Neuronal stem cell (in vitro differentiated cells): ENCODE measurements around the gene GPATCH2.

Experiments
- DNase-seq: peaks from one replicate; pipeline ENCODE4 v3.0.0-alpha.2; 2013; ENCODE audit warnings: low spot score
- H2AFZ ChIP-seq: one replicate; pipeline ENCODE4 v1.6.1; 2013; ENCODE audit warnings: mild to moderate bottlenecking, low read length, inconsistent platforms
- H2AK5ac ChIP-seq: 2 replicates; pipeline ENCODE4 v1.6.1; 2013; ENCODE audit warnings: low read depth, mild to moderate bottlenecking, inconsistent platforms, low read length, moderate library complexity, mixed read lengths
- H2BK120ac ChIP-seq: 2 replicates; pipeline ENCODE4 v1.6.1; 2013; ENCODE audit warnings: low read depth, mild to moderate bottlenecking, inconsistent platforms, low read length, moderate library complexity, mixed read lengths
- H2BK12ac ChIP-seq: one replicate; pipeline ENCODE4 v1.6.1; 2013; ENCODE audit warnings: low read length, inconsistent platforms
- H2BK15ac ChIP-seq: 2 replicates; pipeline ENCODE4 v1.6.1; 2013; ENCODE audit warnings: mild to moderate bottlenecking, low read length, inconsistent platforms, mixed read lengths
- H2BK5ac ChIP-seq: one replicate; pipeline ENCODE4 v1.6.1; 2013; ENCODE audit warnings: inconsistent platforms, mild to moderate bottlenecking, low read length, moderate library complexity
- H3K14ac ChIP-seq: one replicate; pipeline ENCODE4 v1.6.1; 2013; ENCODE audit warnings: low read length, inconsistent platforms
- H3K18ac ChIP-seq: 2 replicates; pipeline ENCODE4 v1.6.1; 2013; ENCODE audit warnings: low read length, inconsistent platforms
- H3K23ac ChIP-seq: 2 replicates; pipeline ENCODE4 v1.6.1; 2013; ENCODE audit warnings: low read depth, mild to moderate bottlenecking, mixed read lengths, low read length, inconsistent platforms; ENCODE audit not compliant: poor library complexity
- H3K27ac ChIP-seq: replicated peaks from 3 replicates; pipeline ENCODE4 v1.5.1; 2013; ENCODE audit warnings: low read length, inconsistent platforms
- H3K27me3 ChIP-seq, 3 experiments: 2 replicates each; pipeline ENCODE4 v1.6.1; 2013; ENCODE audit warnings: low read length in 3 of 3, mild to moderate bottlenecking in 2 of 3, inconsistent platforms in 1 of 3, low read depth in 1 of 3, mixed read lengths in 1 of 3, moderate library complexity in 1 of 3; ENCODE audit not compliant: control insufficient read depth in 3 of 3, insufficient read depth in 3 of 3
- H3K36me3 ChIP-seq, 2 donors: replicated peaks in 1 of 2; 2 replicates each; pipeline ENCODE4 v1.6.1; 2013; ENCODE audit warnings: low read length in 2 of 2; ENCODE audit not compliant: control insufficient read depth in 2 of 2, insufficient read depth in 2 of 2
- H3K4ac ChIP-seq: 2 replicates; pipeline ENCODE4 v1.6.1; 2013; ENCODE audit warnings: inconsistent platforms, mild to moderate bottlenecking, low read length, moderate library complexity
- H3K4me1 ChIP-seq, 2 donors: 1 replicate in 1 of 2; 2 replicates in 1 of 2; pipeline ENCODE4 v1.6.1; 2013; ENCODE audit warnings: low read length in 2 of 2, low read depth in 1 of 2; ENCODE audit not compliant: control insufficient read depth in 2 of 2, insufficient read depth in 1 of 2
- H3K4me2 ChIP-seq: one replicate; pipeline ENCODE4 v1.6.1; 2013; ENCODE audit warnings: mild to moderate bottlenecking, low read length, inconsistent platforms; ENCODE audit not compliant: insufficient read depth, poor library complexity, severe bottlenecking
- H3K4me3 ChIP-seq, 2 donors: 2 replicates each; pipeline ENCODE4 v1.5.1; 2013; ENCODE audit warnings: low read length in 2 of 2, mild to moderate bottlenecking in 2 of 2, inconsistent platforms in 1 of 2, moderate library complexity in 1 of 2
- H3K79me1 ChIP-seq: one replicate; pipeline ENCODE4 v1.6.1; 2013; ENCODE audit warnings: low read depth, mild to moderate bottlenecking, inconsistent platforms, low read length, moderate library complexity
- H3K9ac ChIP-seq: one replicate; pipeline ENCODE4 v1.6.1; 2013; ENCODE audit warnings: mild to moderate bottlenecking, low read depth, low read length, inconsistent platforms; ENCODE audit not compliant: poor library complexity
- H3K9me3 ChIP-seq, 2 donors: replicated peaks in 1 of 2; 2 replicates each; pipeline versions ENCODE3 to v1.6.1; 2013; ENCODE audit warnings: low read length in 2 of 2, mild to moderate bottlenecking in 2 of 2, inconsistent platforms in 1 of 2, low read depth in 1 of 2, mixed read lengths in 1 of 2, moderate library complexity in 1 of 2; ENCODE audit not compliant: control insufficient read depth in 2 of 2, insufficient read depth in 1 of 2
- H4K8ac ChIP-seq: one replicate; pipeline ENCODE4 v1.6.1; 2013; ENCODE audit warnings: low read depth, mild to moderate bottlenecking, inconsistent platforms, low read length, moderate library complexity
- H4K91ac ChIP-seq: one replicate; pipeline ENCODE4 v1.6.1; 2013; ENCODE audit warnings: low read length, low read depth, mild to moderate bottlenecking, inconsistent platforms; ENCODE audit not compliant: poor library complexity
- WGBS, 2 donors: extraction: QIAGEN DNeasy Blood & Tissue Kit; methylation state at CpG; one replicate each; pipeline ENCODE4 v1.1.7; 2013; ENCODE audit warnings: missing lambda C conversion rate in 2 of 2, mixed read lengths in 1 of 2; ENCODE audit not compliant: insufficient read length in 2 of 2, insufficient replicate concordance in 1 of 2; ENCODE audit errors: extremely low coverage in 2 of 2; 5-methylcytosine and 5-hydroxymethylcytosine counted together

Gene GPATCH2

DNA sequence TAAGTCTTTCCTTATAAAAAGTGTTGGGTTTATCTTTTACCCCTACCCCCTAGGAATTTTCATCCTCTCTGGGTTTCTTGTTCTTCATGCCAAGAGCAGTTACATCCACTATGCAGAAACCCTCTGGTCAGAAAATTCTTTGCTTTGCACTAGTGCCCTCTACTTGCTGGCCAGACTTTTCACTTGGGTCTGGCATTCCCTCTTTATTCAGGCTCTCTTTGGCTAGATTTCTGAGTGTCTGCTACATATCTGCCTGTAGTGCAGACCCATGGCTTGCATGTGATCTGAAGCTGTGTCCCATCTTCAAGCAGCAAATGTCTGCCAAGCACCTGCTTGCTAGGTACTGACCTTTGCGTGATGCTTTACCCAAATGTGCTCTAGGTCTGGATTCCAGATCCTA is 237.0 kb downstream of the GPATCH2 start:
- no peak overlapping the region for H4K8ac ChIP-seq
- H3K4ac ChIP-seq = no peak overlapping the region
- H3K79me1 ChIP-seq = no peaks in the 10 kb centered on the region
- no peaks in the 10 kb centered on the region for H3K4me1 ChIP-seq
- no peaks in the 10 kb centered on the region for H3K27me3 ChIP-seq
- peak overlapping the region; percentile 77 for H3K18ac ChIP-seq
- H3K23ac ChIP-seq = no peak overlapping the region
- H2AK5ac ChIP-seq = no peak overlapping the region
- no peak overlapping the region for H2BK15ac ChIP-seq
- no peak overlapping the region for H3K9ac ChIP-seq
- WGBS, 2 donors = no CpG with 5 or more reads among the region's 1 CpG
- no peaks in the 10 kb centered on the region for H3K9me3 ChIP-seq
- no peak overlapping the region for H4K91ac ChIP-seq
- H3K4me3 ChIP-seq = no peak overlapping the region
- H2BK120ac ChIP-seq = no peak overlapping the region
- no peak overlapping the region for H3K14ac ChIP-seq
- peak; percentile 18 for DNase-seq
- no peak overlapping the region for H2AFZ ChIP-seq
- H2BK5ac ChIP-seq = no peak overlapping the region
- no peaks in the 10 kb centered on the region for H3K36me3 ChIP-seq
- no peak overlapping the region for H3K4me2 ChIP-seq
- H2BK12ac ChIP-seq = no peak overlapping the region
- no peak overlapping the region for H3K27ac ChIP-seq

- Histone ChIP-seq H2BK5ac (no peak overlapping the region), H2AK5ac (no peak overlapping the region), H3K79me1 (no peaks in the 10 kb centered on the region), H3K36me3 (no peaks in the 10 kb centered on the region), H3K18ac (no peak overlapping the region), H2BK15ac (no peak overlapping the region), H3K27me3 (no peaks in the 10 kb centered on the region), H4K91ac (no peak overlapping the region), H3K4me1 (no peaks in the 10 kb centered on the region), H3K4ac (no peak overlapping the region), H3K9ac (no peak overlapping the region), H2AFZ (no peak overlapping the region), H2BK120ac (no peak overlapping the region), H3K4me3 (no peak overlapping the region), H3K4me2 (no peak overlapping the region), H3K27ac (no peak overlapping the region), H3K9me3 (no peaks in the 10 kb centered on the region), H4K8ac (no peak overlapping the region), H3K14ac (no peak overlapping the region), H3K23ac (no peak overlapping the region), H2BK12ac (no peak overlapping the region)
- no CpG with 5 or more reads among the region's 3 CpGs for WGBS, 2 donors
- DNase-seq = no peak
Observed at GRCh38 chr1:217392441-217392840, 238.4 kb downstream of the GPATCH2 start.

- H3K14ac ChIP-seq = no peak overlapping the region
- no peak for DNase-seq
- H2BK120ac ChIP-seq = no peak overlapping the region
- no peak overlapping the region for H2BK5ac ChIP-seq
- no peaks in the 10 kb centered on the region for H3K79me1 ChIP-seq
- H3K27ac ChIP-seq = no peak overlapping the region
- no peak overlapping the region for H3K18ac ChIP-seq
- H2BK12ac ChIP-seq = no peak overlapping the region
- no peak overlapping the region for H3K23ac ChIP-seq
- no peak overlapping the region for H4K8ac ChIP-seq
- H2AK5ac ChIP-seq = no peak overlapping the region
- H4K91ac ChIP-seq = no peak overlapping the region
- no peak overlapping the region for H3K9ac ChIP-seq
- no peak overlapping the region for H2BK15ac ChIP-seq
- H3K27me3 ChIP-seq = no peaks in the 10 kb centered on the region
- H3K36me3 ChIP-seq = no peaks in the 10 kb centered on the region
- no peak overlapping the region for H3K4me2 ChIP-seq
- WGBS, 2 donors = no CpG with 5 or more reads among the region's 5 CpGs
- H2AFZ ChIP-seq = no peak overlapping the region
- no peaks in the 10 kb centered on the region for H3K4me1 ChIP-seq
- H3K4me3 ChIP-seq = no peak overlapping the region
- no peaks in the 10 kb centered on the region for H3K9me3 ChIP-seq
- no peak overlapping the region for H3K4ac ChIP-seq
Observed at GRCh38 chr1:217389895-217390294, 241.0 kb downstream of the GPATCH2 start.

GRCh38 chr1:217388522-217389065 is 242.3 kb downstream of the GPATCH2 start:
- Histone ChIP-seq H3K9me3 (no peaks in the 10 kb centered on the region), H3K4me2 (no peak overlapping the region), H4K8ac (no peak overlapping the region), H4K91ac (no peak overlapping the region), H3K4me1 (no peaks in the 10 kb centered on the region), H2BK5ac (no peak overlapping the region), H2BK120ac (no peak overlapping the region), H3K9ac (no peak overlapping the region), H3K27ac (no peak overlapping the region), H3K4ac (no peak overlapping the region), H2AK5ac (no peak overlapping the region), H2BK12ac (no peak overlapping the region), H2AFZ (peak overlapping the region; percentile 53), H3K4me3 (no peak overlapping the region), H3K14ac (no peak overlapping the region), H3K18ac (no peak overlapping the region), H3K36me3 (no peaks in the 10 kb centered on the region), H3K27me3 (no peaks in the 10 kb centered on the region), H3K79me1 (no peaks in the 10 kb centered on the region), H3K23ac (no peak overlapping the region), H2BK15ac (no peak overlapping the region)
- no CpG with 5 or more reads among the region's 9 CpGs for WGBS, 2 donors
- no peak for DNase-seq
